Measurements from ENCODE around the gene ACD. TPM values are rescaled to one million over a fixed set of nuclear protein-coding genes. Genes with fewer than 3 reads are reported as not detected.

Gene ACD
- total and polyA plus RNA-seq, 2 of the 8 experiments (the other 6 are each of a cell fraction or from before 2014, with no cell fraction given) = 34.8 to 58.0 TPM

GRCh38 chr16:67672306-67672705, 12.2 kb upstream of the ACD start (continued):
- TF ChIP-seq TCF12 (IDR thresholded peaks at IDR 0.05; ENCODE audit: low read depth, low read length) = no peak
